Esophagus muscularis mucosa (tissue), 4 donors: ENCODE data around the gene UBA5. TPM values are rescaled to one million over a fixed set of nuclear protein-coding genes. Genes with fewer than 3 reads are reported as not detected.

Experiments
- DNase-seq: peaks from one replicate; pipeline ENCODE4 v3.0.0-alpha.2; 2017; ENCODE audit errors: extremely low spot score
- H3K27ac ChIP-seq, 4 donors: fragments of 200-600 bp; sonication (generic); replicated peaks in 1 of 4; 1 replicate in 3 of 4; 2 replicates in 1 of 4; pipeline ENCODE4 v1.5.1; 2016 to 2019; ENCODE audit warnings: mild to moderate bottlenecking in 1 of 4
- H3K27me3 ChIP-seq, 4 donors: fragments of 200-600 bp; sonication (generic); one replicate each; pipeline versions ENCODE4 v1.5.1 to v1.6.0; 2016 to 2019
- H3K36me3 ChIP-seq, 4 donors: fragments of 200-600 bp; sonication (generic); one replicate each; pipeline ENCODE4 v1.5.1; 2016 to 2019
- H3K4me1 ChIP-seq, 4 donors: fragments of 200-600 bp; sonication (generic); one replicate each; pipeline ENCODE4 v1.5.1; 2016 to 2019
- H3K4me3 ChIP-seq, 4 donors: fragments of 200-600 bp; sonication (generic); 1 replicate in 2 of 4; 2 replicates in 2 of 4; pipeline ENCODE4 v1.5.1; 2016 to 2019; ENCODE audit warnings: mild to moderate bottlenecking in 4 of 4, moderate library complexity in 1 of 4
- H3K9me3 ChIP-seq, 4 donors: fragments of 200-600 bp; sonication (generic); 1 replicate in 3 of 4; 2 replicates in 1 of 4; pipeline ENCODE4 v1.5.1; 2016 to 2019
- CTCF ChIP-seq, 3 experiments: fragments of 200-600 bp in 2 of 3; fragments of 450-650 bp in 1 of 3; sonication (generic) in 2 of 3; IDR thresholded peaks; one replicate each; pipeline ENCODE4 v1.5.1; 2017 to 2019; ENCODE audit warnings: antibody characterized with exemption in 3 of 3, mild to moderate bottlenecking in 2 of 3, moderate library complexity in 1 of 3
- EP300 ChIP-seq: sonication (generic); formaldehyde crosslinking; IDR thresholded peaks from one replicate; pipeline ENCODE4 v1.6.1; 2017; ENCODE audit warnings: antibody characterized with exemption
- POLR2A ChIP-seq: fragments of 450-650 bp; IDR thresholded peaks from one replicate; pipeline ENCODE4 v1.6.1; 2017; ENCODE audit warnings: antibody characterized with exemption, moderate library complexity, mild to moderate bottlenecking, low read depth
- POLR2AphosphoS5 ChIP-seq, 2 donors: sonication (generic); formaldehyde crosslinking; IDR thresholded peaks; one replicate each; pipeline ENCODE4 v1.6.1; 2017; ENCODE audit warnings: antibody characterized with exemption in 2 of 2
- WGBS: methylation state at CpG from one replicate; pipeline ENCODE4 v1.1.5; 2018; 5-methylcytosine and 5-hydroxymethylcytosine counted together
- intact Hi-C: fragments of 100-400 bp; cut with DNase I; formaldehyde crosslinking; loops from one replicate; pipeline ENCODE4 v1.15.1; 2023
- total RNA-seq, 4 donors: library from RNA; depleted of rRNA; stranded (reverse); fragments of >200 nt; gene quantifications; one replicate each; pipeline versions ENCODE4 v1.1.0 to v1.2.1, GENCODE V29; 2016

The UBA5 gene
- total RNA-seq, 4 donors from 2014 or later: 23.7 to 42.2 (median 31.7) TPM

GRCh38 chr3:132628157-132628556, 32.0 kb upstream of the UBA5 start:
- H3K27ac ChIP-seq: no peak overlapping the region
- peaks cover 17 to 84% (median 39%) of the 10 kb centered on the region in 4 donors for H3K36me3 ChIP-seq
- H3K9me3 ChIP-seq: no peaks in the 10 kb centered on the region
- H3K4me3 ChIP-seq: no peak overlapping the region
- no peak for TF ChIP-seq POLR2A
- TF ChIP-seq CTCF (IDR thresholded peaks at IDR 0.05): no peak
- TF ChIP-seq POLR2AphosphoS5 (IDR thresholded peaks at IDR 0.05): no peak
- no peak for TF ChIP-seq EP300
- intact Hi-C loops: no loop called here
- no peak for DNase-seq
- H3K27me3 ChIP-seq: no peaks in the 10 kb centered on the region
- 72% methylated on average over 2 of the region's 2 CpGs for WGBS
- no peaks in the 10 kb centered on the region for H3K4me1 ChIP-seq

GRCh38 chr3:132629928-132630327, 30.2 kb upstream of the UBA5 start:
- no peak for DNase-seq
- Histone ChIP-seq H3K36me3 (peaks cover 15 to 70% (median 31%) of the 10 kb centered on the region in 4 donors), H3K9me3 (no peaks in the 10 kb centered on the region), H3K4me3 (no peak overlapping the region), H3K27me3 (no peaks in the 10 kb centered on the region), H3K27ac (no peak overlapping the region), H3K4me1 (no peaks in the 10 kb centered on the region)
- 71% methylated on average over 1 of the region's 1 CpG for WGBS
- intact Hi-C loops: no loop called here
- no peak for TF ChIP-seq EP300
- TF ChIP-seq POLR2A: no peak
- TF ChIP-seq POLR2AphosphoS5 (IDR thresholded peaks at IDR 0.05): no peak
- no peak for TF ChIP-seq CTCF (IDR thresholded peaks at IDR 0.05)

GRCh38 chr3:132630612-132631011, 29.5 kb upstream of the UBA5 start:
- H3K4me3 ChIP-seq: no peak overlapping the region
- H3K36me3 ChIP-seq: peaks cover 13 to 70% (median 26%) of the 10 kb centered on the region in 4 donors
- H3K27ac ChIP-seq: no peak overlapping the region
- DNase-seq: no peak
- no peaks in the 10 kb centered on the region for H3K27me3 ChIP-seq
- 97% methylated on average over 7 of the region's 7 CpGs for WGBS
- no peaks in the 10 kb centered on the region for H3K4me1 ChIP-seq
- H3K9me3 ChIP-seq: no peaks in the 10 kb centered on the region
- intact Hi-C loops: no loop called here
- TF ChIP-seq CTCF (IDR thresholded peaks at IDR 0.05) (no peak), POLR2AphosphoS5 (IDR thresholded peaks at IDR 0.05) (no peak), POLR2A (no peak), EP300 (no peak)

- Histone ChIP-seq H3K36me3 (peaks cover 20 to 63% (median 30%) of the 10 kb centered on the region in 4 donors), H3K4me1 (no peaks in the 10 kb centered on the region), H3K9me3 (no peaks in the 10 kb centered on the region), H3K4me3 (no peak overlapping the region), H3K27me3 (no peaks in the 10 kb centered on the region), H3K27ac (no peak overlapping the region)
- no peak for TF ChIP-seq POLR2AphosphoS5 (IDR thresholded peaks at IDR 0.05)
- TF ChIP-seq POLR2A: no peak
- TF ChIP-seq CTCF (IDR thresholded peaks at IDR 0.05): no peak
- no peak for TF ChIP-seq EP300
- intact Hi-C loops: no loop called here
- no peak for DNase-seq
Observed at GRCh38 chr3:132635052-132635451, 25.1 kb upstream of the UBA5 start.

GRCh38 chr3:132637590-132637989, 22.5 kb upstream of the UBA5 start:
- H3K9me3 ChIP-seq: no peaks in the 10 kb centered on the region
- no peak overlapping the region for H3K4me3 ChIP-seq
- peaks cover 20 to 65% (median 37%) of the 10 kb centered on the region in 4 donors for H3K36me3 ChIP-seq
- no peaks in the 10 kb centered on the region for H3K27me3 ChIP-seq
- WGBS: 68% methylated on average over 1 of the region's 1 CpG
- H3K4me1 ChIP-seq: no peaks in the 10 kb centered on the region
- no peak overlapping the region for H3K27ac ChIP-seq
- TF ChIP-seq POLR2AphosphoS5 (IDR thresholded peaks at IDR 0.05): no peak
- TF ChIP-seq EP300: no peak
- TF ChIP-seq POLR2A: no peak
- no peak for TF ChIP-seq CTCF (IDR thresholded peaks at IDR 0.05)
- intact Hi-C loops: no loop called here
- DNase-seq: no peak
